ENCODE measurements around the gene MEF2A.

MEF2A gene

DNA sequence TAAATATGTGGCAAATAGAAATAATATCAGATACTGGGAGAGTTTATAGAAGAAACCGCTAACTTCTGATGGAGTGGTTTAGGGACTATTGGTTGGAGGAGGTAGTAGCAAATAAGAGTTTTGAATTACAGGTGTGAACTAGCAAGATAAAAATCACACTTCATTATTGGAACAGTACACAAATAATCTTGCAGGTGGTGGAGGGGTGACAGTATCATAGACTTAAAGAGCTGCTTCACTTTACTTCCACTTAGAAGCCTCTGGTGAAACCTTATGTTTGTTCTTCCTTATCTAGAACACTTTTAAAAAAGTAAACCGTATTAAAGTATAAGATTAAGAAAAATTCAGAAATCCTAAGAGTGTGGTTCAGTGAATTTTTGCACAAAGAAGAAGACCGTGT is 69.4 kb downstream of the MEF2A start:
- H3K27ac ChIP-seq (ENCODE audit: low read length): no peak overlapping the region
- peaks cover 71% of the 10 kb centered on the region for H3K79me2 ChIP-seq (ENCODE audit: insufficient read depth, low read length)
- ATAC-seq (ENCODE audit: insufficient read depth, low read depth) (no peak), DNase-seq (no peak)
- no peaks in the 10 kb centered on the region for H4K20me1 ChIP-seq (ENCODE audit: insufficient read depth, low read length)
- TF ChIP-seq EZH2 (IDR thresholded peaks at IDR 0.05; ENCODE audit: borderline replicate concordance, low read depth, low read length, severe bottlenecking) (no peak), CTCF (IDR thresholded peaks at IDR 0.05; ENCODE audit: borderline replicate concordance, extremely low read depth, low read length, poor library complexity, severe bottlenecking) (no peak)
- no peak overlapping the region for H3K4me2 ChIP-seq (ENCODE audit: insufficient read depth, low read length)
- no peak overlapping the region for H3K9ac ChIP-seq (ENCODE audit: low read depth, low read length)
- no peak overlapping the region for H3K4me3 ChIP-seq (ENCODE audit: low read depth in 1 of 2, low read length in 2 of 2)
- no peaks in the 10 kb centered on the region for H3K27me3 ChIP-seq (ENCODE audit: insufficient read depth, low read length, poor library complexity)
- H3K36me3 ChIP-seq (ENCODE audit: insufficient read depth, low read length): peaks cover 37% of the 10 kb centered on the region
- no peak overlapping the region for H2AFZ ChIP-seq (ENCODE audit: low read depth, low read length)
- no peaks in the 10 kb centered on the region for H3K9me3 ChIP-seq (ENCODE audit: insufficient read depth, low read length, severe bottlenecking)
- H3K4me1 ChIP-seq (ENCODE audit: insufficient read depth, low read length): no peaks in the 10 kb centered on the region

DNA sequence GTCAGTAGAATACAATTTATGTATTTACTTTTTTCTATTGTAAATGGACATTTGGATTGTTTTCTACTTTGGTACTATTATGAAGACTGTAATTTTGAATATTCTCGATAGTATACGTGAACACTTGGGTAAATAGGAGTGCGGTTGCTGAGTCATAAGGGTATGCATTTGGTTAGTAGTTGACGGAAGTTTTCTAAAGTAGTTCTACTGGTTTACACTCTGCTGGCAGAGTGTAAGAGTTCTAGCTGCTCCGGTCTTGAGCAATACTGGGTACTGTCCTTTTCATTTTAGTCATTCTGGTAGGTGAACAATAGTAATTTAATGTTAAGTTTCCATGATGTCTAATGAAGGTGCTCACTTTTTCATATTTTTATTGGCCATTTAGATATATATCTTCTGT is 70.0 kb downstream of the MEF2A start:
- Histone ChIP-seq H3K4me1 (ENCODE audit: insufficient read depth, low read length) (no peaks in the 10 kb centered on the region), H3K27me3 (ENCODE audit: insufficient read depth, low read length, poor library complexity) (no peaks in the 10 kb centered on the region), H2AFZ (ENCODE audit: low read depth, low read length) (no peak overlapping the region), H3K9me3 (ENCODE audit: insufficient read depth, low read length, severe bottlenecking) (no peaks in the 10 kb centered on the region), H4K20me1 (ENCODE audit: insufficient read depth, low read length) (no peaks in the 10 kb centered on the region), H3K79me2 (ENCODE audit: insufficient read depth, low read length) (peaks cover 70% of the 10 kb centered on the region), H3K27ac (ENCODE audit: low read length) (no peak overlapping the region), H3K36me3 (ENCODE audit: insufficient read depth, low read length) (peaks cover 43% of the 10 kb centered on the region), H3K4me2 (ENCODE audit: insufficient read depth, low read length) (no peak overlapping the region), H3K9ac (ENCODE audit: low read depth, low read length) (no peak overlapping the region), H3K4me3 (ENCODE audit: low read depth in 1 of 2, low read length in 2 of 2) (no peak overlapping the region)
- DNase-seq: no peak
- TF ChIP-seq CTCF (IDR thresholded peaks at IDR 0.05; ENCODE audit: borderline replicate concordance, extremely low read depth, low read length, poor library complexity, severe bottlenecking) (no peak), EZH2 (IDR thresholded peaks at IDR 0.05; ENCODE audit: borderline replicate concordance, low read depth, low read length, severe bottlenecking) (no peak)
- ATAC-seq (ENCODE audit: insufficient read depth, low read depth): no peak

DNA sequence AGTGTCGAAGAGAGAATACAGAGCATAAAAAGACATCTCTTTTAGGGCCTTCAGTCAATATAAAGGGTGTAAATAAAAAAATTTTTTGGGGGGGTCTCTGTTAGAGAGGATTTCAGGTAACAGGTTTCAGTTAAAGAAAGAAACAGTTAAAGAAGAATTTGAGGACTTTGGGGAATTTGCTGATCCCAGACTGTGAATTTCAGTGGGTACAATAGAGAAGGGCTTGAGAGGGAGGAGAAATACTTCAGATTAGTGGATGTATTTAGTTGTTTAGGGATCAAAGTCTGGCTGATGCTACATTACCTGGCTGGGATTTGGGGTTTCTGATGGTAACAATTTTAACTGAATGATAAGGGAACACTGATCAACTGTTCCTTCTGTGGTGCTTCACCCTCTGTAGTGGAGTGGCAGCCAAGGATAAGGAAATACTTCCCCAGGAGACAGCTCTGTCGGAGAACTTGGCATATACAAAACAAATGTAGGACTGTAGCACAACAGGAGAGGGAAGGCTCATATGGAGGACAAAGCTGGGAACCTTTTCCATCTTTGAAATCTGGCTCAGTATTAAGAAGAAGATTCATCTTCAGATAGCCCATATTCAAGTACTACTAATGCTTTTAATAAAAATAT is 79.2 kb downstream of the MEF2A start:
- no peaks in the 10 kb centered on the region for H4K20me1 ChIP-seq (ENCODE audit: insufficient read depth, low read length)
- no peak overlapping the region for H3K9ac ChIP-seq (ENCODE audit: low read depth, low read length)

More for the DNA sequence above, 79.2 kb downstream of the MEF2A start:
- Histone ChIP-seq H3K4me3 (ENCODE audit: low read depth in 1 of 2, low read length in 2 of 2) (no peak overlapping the region), H3K36me3 (ENCODE audit: insufficient read depth, low read length) (peaks cover 47% of the 10 kb centered on the region), H3K4me2 (ENCODE audit: insufficient read depth, low read length) (no peak overlapping the region), H3K27me3 (ENCODE audit: insufficient read depth, low read length, poor library complexity) (no peaks in the 10 kb centered on the region), H3K27ac (ENCODE audit: low read length) (no peak overlapping the region), H3K4me1 (ENCODE audit: insufficient read depth, low read length) (no peaks in the 10 kb centered on the region), H2AFZ (ENCODE audit: low read depth, low read length) (no peak overlapping the region), H3K9me3 (ENCODE audit: insufficient read depth, low read length, severe bottlenecking) (peaks cover 8% of the 10 kb centered on the region), H3K79me2 (ENCODE audit: insufficient read depth, low read length) (peaks cover 19% of the 10 kb centered on the region)
- DNase-seq (no peak), ATAC-seq (ENCODE audit: insufficient read depth, low read depth) (no peak)
- TF ChIP-seq EZH2 (IDR thresholded peaks at IDR 0.05; ENCODE audit: borderline replicate concordance, low read depth, low read length, severe bottlenecking) (no peak), CTCF (IDR thresholded peaks at IDR 0.05; ENCODE audit: borderline replicate concordance, extremely low read depth, low read length, poor library complexity, severe bottlenecking) (no peak)
